Measurements from ENCODE around the gene REV1.
A peak's percentile ranks its signal among the peaks of the same experiment; 100 is the strongest.

The REV1 gene

DNA sequence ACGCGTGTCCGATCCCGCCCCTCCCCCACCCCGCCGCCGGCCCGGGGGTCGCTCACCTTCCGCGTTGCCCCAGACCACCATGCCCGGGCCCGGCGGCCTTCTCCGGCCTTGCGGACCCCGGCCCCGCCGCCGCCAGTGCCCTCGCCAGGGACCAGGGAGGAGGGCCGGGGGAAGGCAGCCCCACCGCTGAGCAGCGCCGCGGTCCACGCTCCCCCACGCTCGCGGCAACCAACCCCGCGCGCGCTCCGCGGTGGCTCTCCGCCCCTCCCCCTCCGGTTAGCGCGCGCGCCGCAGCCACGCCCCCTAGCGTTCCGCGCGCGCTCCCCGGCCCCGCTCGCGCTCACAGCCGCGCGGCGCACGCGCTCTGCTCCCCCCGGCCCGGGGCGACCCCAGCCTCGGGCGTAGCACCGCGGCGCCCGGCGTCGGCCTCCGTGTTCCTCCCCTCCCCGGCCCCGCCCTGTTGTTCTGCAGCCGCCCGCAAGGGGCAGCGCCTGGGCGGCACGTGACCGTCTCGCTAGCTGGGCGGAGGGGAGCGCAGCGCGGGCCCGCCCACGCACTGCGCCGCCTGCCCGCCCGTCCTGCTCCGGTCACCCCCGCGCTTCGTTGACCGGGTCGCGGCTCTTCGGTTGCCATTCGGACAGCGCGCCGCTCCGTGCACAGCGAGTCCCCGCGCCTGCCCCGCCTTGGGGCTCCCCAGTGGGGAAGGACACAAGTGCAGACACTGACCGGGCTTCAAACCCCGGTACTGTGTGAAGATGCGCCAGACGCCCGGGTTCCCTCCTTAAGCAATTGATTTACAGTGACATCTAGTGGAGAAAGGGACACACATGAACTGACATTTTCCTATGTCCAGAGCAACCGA is at the start of gene REV1:
Gene REV1, minus strand, starts transcription at position 257 of the 862 bp plus-strand sequence. CDS start 25,042 bp downstream, outside the sequence.
- DNase-seq, result peak; percentile 99

DNA sequence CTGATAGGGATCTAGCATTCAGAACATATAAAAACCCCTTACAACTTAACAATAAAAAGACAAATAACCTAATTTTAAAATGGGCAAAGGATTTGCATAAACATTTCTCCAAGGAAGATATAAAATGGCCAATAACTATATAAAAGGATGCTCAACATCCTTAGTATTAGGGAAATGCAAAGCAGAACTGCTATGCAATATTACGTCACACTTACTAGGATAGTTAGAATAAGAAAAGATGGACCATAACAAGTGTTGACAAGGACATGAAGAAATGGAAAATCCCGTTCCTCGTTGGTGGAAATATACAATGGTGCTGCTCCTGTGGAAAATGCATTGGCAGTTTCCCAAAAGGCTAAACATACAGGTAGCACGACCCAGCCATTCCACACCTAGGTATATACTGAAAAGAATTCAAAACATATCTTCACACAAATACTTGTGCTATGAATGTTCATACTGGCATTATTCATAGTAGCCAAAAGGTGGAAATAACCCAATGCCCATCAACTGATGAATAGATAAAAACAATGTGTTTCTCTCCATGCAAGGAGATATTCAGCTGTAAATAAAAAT is 48.2 kb upstream of the REV1 start:
- no peak for DNase-seq

GRCh38 chr2:99524056-99524455 is 34.2 kb upstream of the REV1 start:
- no peak for DNase-seq

DNA sequence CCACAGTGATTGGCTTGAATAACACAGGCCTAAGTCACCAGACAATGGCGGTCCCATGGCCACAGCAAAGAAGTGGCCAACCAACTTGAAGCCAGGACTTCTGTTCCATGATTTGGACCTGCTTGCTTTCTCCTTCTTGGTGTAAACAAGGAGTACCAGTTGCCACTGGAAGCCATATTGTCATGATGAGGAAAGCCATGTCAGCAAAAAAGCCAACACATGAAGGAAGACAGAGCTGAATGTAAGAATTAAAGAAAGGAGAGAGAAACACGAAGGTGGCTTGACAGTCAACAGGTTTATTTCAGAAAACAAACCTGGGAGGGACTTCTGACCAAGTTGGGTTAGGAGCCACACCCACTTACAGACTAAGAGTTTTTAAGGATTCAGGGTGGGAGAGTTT is 32.3 kb upstream of the REV1 start:
- DNase-seq, result no peak

GRCh38 chr2:99520813-99521212 is 31.0 kb upstream of the REV1 start:
- DNase-seq, result no peak

GRCh38 chr2:99520195-99520594 is 30.4 kb upstream of the REV1 start:
- no peak for DNase-seq

GRCh38 chr2:99514357-99514756 is 24.5 kb upstream of the REV1 start:
- no peak for DNase-seq

DNA sequence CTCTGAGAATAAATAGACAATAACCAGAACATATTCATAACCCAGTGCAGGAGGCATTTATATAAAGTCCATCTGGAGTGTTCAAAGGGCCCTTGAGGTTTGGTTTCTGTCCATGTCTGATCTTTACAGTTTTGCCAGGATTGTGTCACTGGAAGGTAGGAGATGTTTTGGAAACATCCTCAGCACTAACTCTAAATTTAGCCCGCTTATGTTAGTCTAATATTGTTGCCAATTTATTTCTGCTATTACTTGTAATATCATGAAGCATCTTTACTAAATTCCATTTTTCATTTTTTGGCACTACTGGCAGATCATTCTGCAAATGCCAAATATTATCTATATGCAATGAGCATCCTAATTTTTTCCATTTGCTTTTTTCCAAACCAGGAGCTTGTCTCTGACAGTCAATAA is 22.4 kb upstream of the REV1 start:
- DNase-seq, result no peak

- DNase-seq, result no peak
Observed at GRCh38 chr2:99509387-99509786, 19.6 kb upstream of the REV1 start.

GRCh38 chr2:99507937-99508818 is 18.4 kb upstream of the REV1 start:
- DNase-seq, result peak; percentile 98

- DNase-seq, result peak; percentile 27
Observed at GRCh38 chr2:99504844-99505584, 15.2 kb upstream of the REV1 start.

DNA sequence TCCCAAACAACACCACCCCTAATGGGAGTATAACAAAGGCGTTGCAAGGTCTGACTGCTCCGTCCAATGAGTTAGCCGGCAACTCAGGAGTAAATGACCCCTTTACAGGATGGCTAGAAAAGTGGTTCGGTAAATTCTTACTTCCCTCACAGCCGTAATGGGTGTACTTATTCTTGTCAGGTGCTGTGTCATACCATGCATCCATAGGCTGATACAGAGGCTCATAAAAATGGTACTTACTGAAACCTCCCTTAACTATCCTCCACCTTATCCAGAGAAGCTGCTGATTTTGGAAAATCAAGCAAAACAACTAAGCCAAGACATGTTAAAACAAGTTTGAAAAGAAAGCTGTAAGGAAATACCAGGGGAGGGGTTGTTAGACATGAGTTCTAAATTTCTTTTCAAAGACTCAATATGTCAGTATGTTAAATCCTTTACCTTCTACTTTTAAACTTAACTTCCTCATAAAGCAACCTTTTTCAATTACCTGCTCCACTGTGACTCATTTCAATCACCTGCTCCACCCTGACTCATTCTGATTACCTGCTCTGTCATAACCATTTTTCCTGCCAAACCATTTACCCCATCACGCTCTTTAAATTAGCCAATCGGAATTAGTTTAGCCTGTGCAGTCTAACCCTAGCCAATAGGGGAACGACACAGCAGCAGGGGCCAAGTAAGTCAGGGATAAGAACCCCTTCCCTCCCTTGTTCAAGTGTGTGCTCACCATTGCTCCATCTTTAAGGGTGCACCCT is 14.0 kb upstream of the REV1 start:
- DNase-seq, result peak; percentile 84

DNA sequence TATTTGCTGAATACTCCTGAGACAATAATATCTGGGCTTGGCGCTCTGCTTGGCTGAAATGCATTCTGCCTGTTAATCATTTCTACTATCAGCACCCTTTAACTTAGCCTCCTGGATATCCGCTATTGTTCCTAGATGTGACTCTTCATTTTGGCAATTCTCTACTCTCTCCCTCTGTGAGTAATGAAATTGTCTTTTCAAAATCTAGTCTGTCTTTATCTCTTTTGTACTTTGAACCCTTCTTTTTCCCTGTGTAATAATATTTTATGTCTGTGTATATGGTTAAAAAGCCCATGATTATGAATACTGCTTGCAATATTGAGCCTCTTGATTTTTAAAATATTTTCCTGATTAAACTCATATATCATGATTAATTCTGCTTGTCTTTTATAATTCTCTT is 6.2 kb upstream of the REV1 start:
- DNase-seq, result no peak

- DNase-seq, result peak; percentile 34
Observed at GRCh38 chr2:99495115-99495860, 5.5 kb upstream of the REV1 start.

DNA sequence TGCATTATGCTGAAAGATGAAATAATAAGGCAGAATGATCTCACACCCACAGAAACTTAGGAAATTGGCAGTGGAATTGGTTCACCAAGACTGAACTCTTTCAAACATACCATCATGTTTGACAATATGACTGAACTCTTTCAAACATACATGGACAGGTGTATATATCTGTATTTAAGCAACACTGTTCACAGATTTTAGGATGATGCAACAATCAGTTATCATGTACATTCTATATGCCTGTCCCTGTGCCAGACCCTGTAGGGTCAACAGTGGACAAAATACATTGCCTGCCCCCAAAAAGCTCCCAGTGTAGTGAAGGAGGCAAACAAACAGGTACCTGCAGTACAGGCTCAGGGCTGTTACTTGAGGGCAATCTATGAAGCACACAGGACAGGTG is 2.9 kb upstream of the REV1 start:
- no peak for DNase-seq

GRCh38 chr2:99490623-99491461 is 1.0 kb upstream of the REV1 start:
- DNase-seq, result peak; percentile 42

GRCh38 chr2:99489063-99489760 is 605 bp downstream of the REV1 start:
- peak; percentile 87 for DNase-seq

- DNase-seq, result peak; percentile 71
Observed at GRCh38 chr2:99488539-99489062, 1.2 kb downstream of the REV1 start.

GRCh38 chr2:99487906-99488305 is 1.9 kb downstream of the REV1 start:
- no peak for DNase-seq

Data from DMS53 (cell line).